GM12891 (cell line): ENCODE data around the gene NUAK1.

Experiments used
- POLR2A ChIP-seq: IDR thresholded peaks from 2 replicates; pipeline ENCODE4 v1.6.1; 2011; ENCODE audit warnings: low read depth, low read length, control low read depth
- POLR2AphosphoS5 ChIP-seq: IDR thresholded peaks from 2 replicates; pipeline ENCODE4 v1.6.1; 2011; ENCODE audit warnings: low read depth, low read length, control low read depth
- POU2F2 ChIP-seq: IDR thresholded peaks from 2 replicates; pipeline ENCODE4 v1.6.1; 2011; ENCODE audit warnings: low read depth, mild to moderate bottlenecking, control low read depth, low read length, moderate library complexity
- SPI1 ChIP-seq: IDR thresholded peaks from 2 replicates; pipeline ENCODE4 v1.6.1; 2011; ENCODE audit warnings: low read depth, low read length, control low read depth

GRCh38 chr12:106130474-106131113, 8.2 kb downstream of the NUAK1 start:
- no peak for TF ChIP-seq POLR2A
- no peak for TF ChIP-seq POLR2AphosphoS5
- no peak for TF ChIP-seq SPI1
- TF ChIP-seq POU2F2 = no peak
